T-helper 1 cell treated with Interleukin-12 subunit alpha and Interleukin-12 subunit beta and Interleukin-4 antibody, amounts not matched to agents 30 μg/mL and 1 μg/mL, for 36 hours (primary cell): Measurements from ENCODE around the gene SELENOO.

Experiments
- H3K27ac Mint-ChIP-seq: one replicate; pipeline ENCODE4 v1.8.0; 2021; ENCODE audit warnings: mild to moderate bottlenecking, mixed read lengths
- H3K27me3 Mint-ChIP-seq: one replicate; pipeline ENCODE4 v1.8.0; 2021; ENCODE audit warnings: low read depth, mixed read lengths
- H3K36me3 Mint-ChIP-seq: one replicate; pipeline ENCODE4 v1.8.0; 2021; ENCODE audit warnings: low read depth, mixed read lengths
- H3K4me1 Mint-ChIP-seq: one replicate; pipeline ENCODE4 v1.8.0; 2021; ENCODE audit warnings: low read depth, mixed read lengths
- H3K4me3 Mint-ChIP-seq: one replicate; pipeline ENCODE4 v1.8.0; 2021; ENCODE audit warnings: mild to moderate bottlenecking, moderate library complexity, mixed read lengths
- H3K9me3 Mint-ChIP-seq: one replicate; pipeline ENCODE4 v1.8.0; 2021; ENCODE audit warnings: mixed read lengths

SELENOO gene

DNA sequence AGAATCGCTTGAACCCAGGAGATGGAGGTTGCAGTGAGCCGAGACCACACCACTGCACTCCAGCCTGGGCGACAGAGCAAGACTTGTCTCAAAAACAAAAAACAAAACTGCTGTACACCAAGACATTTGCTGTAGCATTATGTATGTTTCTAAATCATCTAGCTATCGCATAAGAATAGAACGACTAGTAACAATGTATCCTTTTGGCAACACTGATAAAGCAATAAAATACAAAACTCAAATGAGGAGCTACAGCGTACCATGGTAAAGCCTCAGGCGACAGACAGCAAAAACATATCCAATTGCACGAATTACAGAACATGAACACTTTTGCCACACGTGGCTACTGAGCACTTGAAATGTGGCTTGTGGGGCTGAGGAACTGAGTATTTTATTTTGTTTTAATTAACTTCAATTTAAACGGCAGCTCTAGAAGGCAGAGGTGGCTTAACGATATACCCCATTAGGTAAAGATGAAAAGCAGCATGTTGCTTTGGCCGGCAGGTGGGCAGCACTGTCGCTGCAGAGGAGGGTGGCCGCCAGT is 41.7 kb downstream of the SELENOO start:
- Mint-ChIP-seq H3K27ac (peak overlapping the region; percentile 31), H3K9me3 (no peaks in the 10 kb centered on the region), H3K27me3 (no peaks in the 10 kb centered on the region), H3K4me1 (peaks cover 23% of the 10 kb centered on the region), H3K36me3 (peaks cover 18% of the 10 kb centered on the region), H3K4me3 (peak overlapping the region; percentile 100)

DNA sequence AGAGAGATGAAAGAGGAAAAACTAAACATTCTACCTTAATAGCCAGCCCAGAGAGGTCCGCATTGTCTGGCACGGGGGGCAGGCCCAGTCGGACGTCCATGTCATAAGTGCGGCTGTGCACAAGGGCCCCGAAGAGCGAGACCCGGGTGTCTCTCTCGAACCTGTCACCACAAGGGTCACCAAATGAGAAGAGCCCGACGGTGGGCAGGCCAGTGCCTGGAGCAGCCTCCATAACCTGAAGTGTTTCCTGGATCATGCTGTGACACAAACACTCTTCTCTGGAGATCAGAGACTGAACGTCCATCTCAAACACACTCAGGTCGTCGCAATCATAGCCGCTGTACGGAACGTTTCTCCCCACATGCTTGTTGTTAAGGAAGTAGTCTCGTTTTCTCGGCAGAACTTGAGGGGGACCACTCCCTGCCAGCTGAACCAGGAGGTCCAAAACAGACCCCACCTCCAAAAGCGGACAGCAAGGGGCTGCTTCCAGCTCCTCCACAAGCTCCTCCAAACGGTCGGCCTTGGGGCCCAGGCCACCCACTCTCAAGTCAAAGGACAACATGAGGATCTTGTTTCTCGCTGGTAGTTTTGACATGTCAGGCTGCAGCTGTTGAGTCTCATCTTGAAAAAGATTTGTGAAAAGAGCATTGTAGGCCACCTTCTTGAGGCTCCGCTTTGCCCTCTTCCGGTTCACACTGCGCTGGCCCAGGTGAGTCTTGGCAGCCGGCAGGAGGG is 43.0 kb downstream of the SELENOO start:
- no peaks in the 10 kb centered on the region for H3K9me3 Mint-ChIP-seq
- peaks cover 19% of the 10 kb centered on the region for H3K36me3 Mint-ChIP-seq
- no peaks in the 10 kb centered on the region for H3K27me3 Mint-ChIP-seq
- peak overlapping the region; percentile 100 for H3K27ac Mint-ChIP-seq
- H3K4me3 Mint-ChIP-seq, result peak overlapping the region; percentile 100
- H3K4me1 Mint-ChIP-seq, result peaks cover 22% of the 10 kb centered on the region

DNA sequence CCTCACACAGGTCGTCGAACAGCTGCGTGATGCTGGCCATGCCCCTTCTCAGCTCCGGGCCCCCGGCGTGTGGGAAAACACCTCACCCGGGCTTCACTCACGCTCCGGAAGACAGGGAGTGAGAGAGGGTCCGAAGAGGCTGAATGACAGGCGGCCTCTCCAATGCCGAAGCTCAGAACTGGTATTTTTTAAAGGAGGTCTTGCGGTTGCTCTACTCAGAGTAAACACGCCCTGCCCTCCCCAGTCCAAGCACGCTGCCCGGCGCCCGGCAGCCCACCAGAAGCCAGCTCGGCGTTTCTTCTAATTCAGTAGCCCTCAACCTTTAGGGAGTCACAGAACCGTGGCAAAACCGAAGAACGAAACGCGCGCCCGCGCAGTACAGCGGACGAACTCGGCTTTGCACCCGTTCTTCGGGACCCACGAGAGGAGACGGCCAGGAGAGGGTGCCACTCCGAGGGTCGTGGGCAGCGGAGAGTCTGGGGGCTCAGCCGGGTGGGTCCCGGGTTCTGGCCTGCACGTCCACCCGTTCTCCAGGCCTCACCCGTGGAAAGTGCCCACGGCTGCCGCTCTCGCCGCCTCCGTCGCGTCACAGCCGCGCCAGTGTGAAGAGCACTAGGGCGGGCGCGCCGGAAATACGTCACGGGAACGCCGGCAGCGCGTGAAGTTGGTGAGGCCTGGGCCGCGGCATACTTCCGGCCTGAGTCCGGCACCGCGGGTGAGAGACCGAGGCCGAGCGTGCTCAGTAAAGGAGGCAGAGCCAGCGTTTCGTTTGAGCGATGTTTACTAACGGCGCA is 43.8 kb downstream of the SELENOO start, which contains the start of gene TUBGCP6:
Gene TUBGCP6, minus strand, starts transcription at position 604 of the 794 bp plus-strand sequence. Its CDS starts 564 bp downstream, at position 40.
- H3K27ac Mint-ChIP-seq, result peak within 1 kb of the TSS; percentile 100
- no peaks in the 10 kb centered on the region for H3K27me3 Mint-ChIP-seq
- peaks cover 22% of the 10 kb centered on the region for H3K4me1 Mint-ChIP-seq
- H3K9me3 Mint-ChIP-seq, result no peaks in the 10 kb centered on the region
- H3K36me3 Mint-ChIP-seq, result peaks cover 18% of the 10 kb centered on the region
- H3K4me3 Mint-ChIP-seq, result peak within 1 kb of the TSS; percentile 100

DNA sequence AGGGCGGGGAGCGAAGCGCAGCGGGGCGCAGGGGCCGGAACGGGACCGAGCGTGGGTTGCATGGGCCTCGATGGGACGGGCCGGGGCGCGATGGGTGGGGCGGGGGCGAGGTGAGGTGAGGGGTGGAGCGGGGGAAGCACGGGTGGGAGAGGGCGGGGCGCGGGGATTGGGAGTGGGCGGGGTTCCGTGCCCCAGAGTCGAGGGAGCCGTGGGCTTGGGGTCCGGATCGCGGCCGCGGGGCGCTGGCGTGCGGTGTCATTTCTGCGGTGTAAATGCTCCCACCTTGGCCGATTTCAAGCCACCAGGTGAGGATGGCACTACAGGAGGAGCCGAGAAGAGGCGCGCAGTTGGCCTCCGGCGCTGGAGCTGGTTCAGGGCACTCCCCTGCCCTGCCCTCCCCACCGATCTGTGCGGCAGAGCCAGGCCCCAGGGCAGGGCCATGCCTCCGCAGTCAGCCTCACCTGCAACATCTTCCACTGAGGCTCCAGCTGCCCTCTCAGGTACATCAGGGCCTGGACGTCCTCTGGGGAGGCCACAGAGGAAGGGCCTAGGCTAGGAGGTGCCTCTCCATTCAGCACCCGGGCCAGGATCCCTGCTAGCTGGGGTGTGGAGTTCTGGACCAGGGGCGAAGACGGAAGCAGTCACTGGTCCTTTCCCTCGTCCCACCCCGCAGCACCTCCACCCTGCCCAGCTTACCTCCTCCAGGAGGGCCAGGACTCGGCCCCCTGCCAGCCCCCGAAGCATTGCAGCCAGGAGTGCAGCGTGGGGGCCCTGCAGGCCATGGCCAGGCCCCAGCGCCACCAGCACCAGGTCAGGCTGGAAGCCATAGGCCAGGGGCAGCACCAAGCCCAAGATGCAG is 44.6 kb downstream of the SELENOO start:
- peak overlapping the region; percentile 100 for H3K27ac Mint-ChIP-seq
- peaks cover 26% of the 10 kb centered on the region for H3K4me1 Mint-ChIP-seq
- no peaks in the 10 kb centered on the region for H3K27me3 Mint-ChIP-seq
- peaks cover 15% of the 10 kb centered on the region for H3K36me3 Mint-ChIP-seq
- peak overlapping the region; percentile 100 for H3K4me3 Mint-ChIP-seq
- H3K9me3 Mint-ChIP-seq, result no peaks in the 10 kb centered on the region

- peaks cover 21% of the 10 kb centered on the region for H3K4me1 Mint-ChIP-seq
- H3K9me3 Mint-ChIP-seq, result no peaks in the 10 kb centered on the region
- peak overlapping the region; percentile 26 for H3K27ac Mint-ChIP-seq
- peak overlapping the region; percentile 46 for H3K4me3 Mint-ChIP-seq
- H3K27me3 Mint-ChIP-seq, result no peaks in the 10 kb centered on the region
- peaks cover 14% of the 10 kb centered on the region for H3K36me3 Mint-ChIP-seq
Measured at GRCh38 chr22:50246242-50247175, 45.7 kb downstream of the SELENOO start.

DNA sequence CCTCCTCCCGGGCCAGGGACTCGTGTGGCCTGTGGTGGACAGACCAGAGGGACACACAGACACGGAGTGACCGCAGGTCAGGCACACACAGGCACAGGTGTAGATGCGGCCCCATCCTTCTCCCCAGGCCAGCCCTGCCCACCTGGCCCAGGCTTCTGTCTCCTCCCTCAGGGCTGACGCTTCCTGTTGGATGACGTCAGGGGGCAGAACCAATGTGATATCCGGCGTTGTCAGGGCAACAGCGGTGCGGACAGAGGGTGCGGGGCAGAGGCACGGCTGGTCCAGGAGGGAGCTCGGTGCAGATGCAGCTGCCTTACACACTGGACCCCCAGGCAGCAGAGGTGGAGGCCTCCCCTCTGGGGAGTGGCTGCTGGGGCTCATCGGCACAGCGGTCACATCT is 46.9 kb downstream of the SELENOO start:
- Mint-ChIP-seq H3K4me1 (peaks cover 13% of the 10 kb centered on the region), H3K9me3 (no peaks in the 10 kb centered on the region), H3K27ac (peak overlapping the region; percentile 80), H3K36me3 (peaks cover 11% of the 10 kb centered on the region), H3K4me3 (peak overlapping the region; percentile 34), H3K27me3 (no peaks in the 10 kb centered on the region)

GRCh38 chr22:50248196-50249081 is 47.6 kb downstream of the SELENOO start:
- Mint-ChIP-seq H3K9me3 (no peaks in the 10 kb centered on the region), H3K36me3 (peaks cover 11% of the 10 kb centered on the region), H3K27ac (no peak overlapping the region), H3K27me3 (no peaks in the 10 kb centered on the region), H3K4me1 (peaks cover 12% of the 10 kb centered on the region), H3K4me3 (peak overlapping the region; percentile 34)

GRCh38 chr22:50249341-50250248 is 48.8 kb downstream of the SELENOO start:
- Mint-ChIP-seq H3K4me3 (peak overlapping the region; percentile 84), H3K9me3 (no peaks in the 10 kb centered on the region), H3K4me1 (peaks cover 10% of the 10 kb centered on the region), H3K36me3 (peaks cover 11% of the 10 kb centered on the region), H3K27ac (no peak overlapping the region), H3K27me3 (no peaks in the 10 kb centered on the region)

- H3K27ac Mint-ChIP-seq, result peak overlapping the region; percentile 31
- H3K9me3 Mint-ChIP-seq, result no peaks in the 10 kb centered on the region
- H3K27me3 Mint-ChIP-seq, result no peaks in the 10 kb centered on the region
- H3K4me3 Mint-ChIP-seq, result peak overlapping the region; percentile 84
- H3K4me1 Mint-ChIP-seq, result peaks cover 8% of the 10 kb centered on the region
- peaks cover 8% of the 10 kb centered on the region for H3K36me3 Mint-ChIP-seq
Measured at GRCh38 chr22:50250249-50250554, 49.4 kb downstream of the SELENOO start.

DNA sequence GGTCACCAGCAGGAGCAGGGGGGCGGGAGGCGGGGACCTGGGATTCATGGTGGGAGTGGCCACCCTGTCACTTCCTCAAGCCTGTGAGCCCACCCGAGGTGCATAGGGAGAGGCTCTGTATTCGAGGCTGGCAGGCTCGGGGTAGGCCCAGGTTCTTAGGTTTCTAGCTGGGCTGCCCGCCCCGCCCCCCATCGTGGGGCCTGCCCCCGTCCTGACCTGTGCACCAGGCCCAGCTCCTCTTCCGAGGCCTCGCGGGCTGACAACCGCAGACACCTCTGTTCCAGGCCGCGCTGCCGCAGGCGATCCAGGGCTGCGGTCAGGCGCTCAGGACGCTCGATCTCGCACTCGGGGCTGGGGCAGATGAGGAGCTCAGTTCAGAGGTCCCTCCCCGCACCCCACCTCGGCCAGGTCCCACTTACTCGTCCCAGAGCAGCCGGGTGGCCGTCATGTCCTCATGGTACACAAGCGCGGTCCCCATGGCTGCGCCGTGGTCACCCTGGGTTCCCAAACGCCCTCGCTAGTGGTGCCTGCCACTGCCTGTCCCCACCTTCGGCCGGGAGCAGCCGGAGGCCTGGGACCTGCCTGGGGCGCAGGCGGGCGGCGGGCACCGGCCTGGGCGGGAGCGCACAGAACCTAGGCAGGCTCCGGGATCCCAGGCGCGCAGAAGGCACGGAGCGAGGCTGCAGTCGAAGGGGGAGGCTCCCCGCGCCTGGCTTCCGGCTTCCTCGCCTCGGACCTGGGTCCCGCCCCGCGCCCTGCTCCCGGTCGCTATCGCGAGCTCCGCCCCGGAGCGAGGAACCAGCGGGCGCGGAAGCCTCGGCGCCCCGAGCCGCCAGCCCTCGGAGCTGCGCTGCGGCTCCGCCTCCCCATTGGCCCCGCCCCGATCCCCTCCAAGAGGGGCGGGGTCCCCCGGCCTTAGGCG is 50.0 kb downstream of the SELENOO start, which contains the start of gene HDAC10:
Gene HDAC10, minus strand, starts transcription at position 711 of the 922 bp plus-strand sequence. Its CDS starts 233 bp downstream, at position 478.
- Mint-ChIP-seq H3K27ac (peak within 1 kb of the TSS; percentile 76), H3K36me3 (peaks cover 8% of the 10 kb centered on the region), H3K27me3 (no peaks in the 10 kb centered on the region), H3K4me1 (peaks cover 8% of the 10 kb centered on the region), H3K4me3 (peak within 1 kb of the TSS; percentile 84), H3K9me3 (no peaks in the 10 kb centered on the region)

- Mint-ChIP-seq H3K4me1 (peaks cover 8% of the 10 kb centered on the region), H3K36me3 (peaks cover 8% of the 10 kb centered on the region), H3K27me3 (no peaks in the 10 kb centered on the region), H3K4me3 (no peak overlapping the region), H3K9me3 (no peaks in the 10 kb centered on the region), H3K27ac (no peak overlapping the region)
Measured at GRCh38 chr22:50251477-50252081, 50.8 kb downstream of the SELENOO start.
